Stimulated activated CD8-positive, alpha-beta memory T cell treated with anti-CD3 and anti-CD28 coated beads, Interleukin-2, amount 100 ng/mL, for 1 hour (primary cell): ENCODE data around the gene SFXN2.
"Not testable (repeated sequence)": the region's sequence is repeated elsewhere in the genome, so short reads cannot be mapped to it uniquely, and the experiment has no call there.

Source experiments
- DNase-seq, 2 donors: peaks; one replicate each; pipeline ENCODE4 v3.0.0-alpha.2; 2020; ENCODE audit warnings: low read depth in 2 of 2

Gene SFXN2

DNA sequence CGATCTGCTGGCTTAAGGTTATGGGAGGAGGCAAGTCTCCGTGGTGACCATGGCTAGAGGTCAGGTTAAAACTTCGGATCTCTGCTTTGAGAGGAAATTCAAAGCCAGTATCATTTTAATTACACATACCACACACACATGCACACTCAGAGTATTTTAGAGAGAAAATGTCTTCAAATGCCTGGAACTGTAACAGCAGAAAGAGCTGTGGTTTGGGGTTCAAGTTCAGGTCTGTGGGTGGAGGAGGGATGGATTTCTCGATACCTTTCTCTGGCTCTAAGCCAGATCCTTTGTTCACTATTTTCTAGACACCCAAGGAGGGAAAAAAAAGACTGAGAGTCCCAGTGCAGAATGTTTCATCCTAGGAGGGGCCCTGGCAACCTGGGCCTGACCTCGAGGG lies 32.7 kb upstream of the SFXN2 start:
- no peak for DNase-seq

DNA sequence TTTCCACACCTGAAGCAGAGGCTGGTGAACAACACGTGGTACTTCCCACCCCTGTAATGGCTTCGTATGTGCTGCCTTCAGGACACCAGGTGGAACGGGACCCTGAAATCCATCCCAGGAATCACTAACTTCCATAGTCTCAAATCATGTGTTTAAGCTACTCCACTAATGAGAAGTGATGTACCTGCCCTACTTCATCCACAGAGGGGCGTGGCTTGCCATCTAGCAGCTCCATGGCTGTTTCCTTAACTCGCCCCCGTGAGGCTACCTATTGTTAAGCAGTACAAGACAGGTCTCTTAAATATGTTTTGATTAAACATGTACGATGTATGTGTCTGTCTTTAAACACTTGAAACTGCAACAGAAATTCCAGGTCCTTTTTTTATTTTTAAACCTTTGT lies 32.0 kb upstream of the SFXN2 start:
- DNase-seq, result no peak

- DNase-seq, result no peak
These were observed 31.5 kb upstream of the SFXN2 start for GRCh38 chr10:102682981-102683380.

DNA sequence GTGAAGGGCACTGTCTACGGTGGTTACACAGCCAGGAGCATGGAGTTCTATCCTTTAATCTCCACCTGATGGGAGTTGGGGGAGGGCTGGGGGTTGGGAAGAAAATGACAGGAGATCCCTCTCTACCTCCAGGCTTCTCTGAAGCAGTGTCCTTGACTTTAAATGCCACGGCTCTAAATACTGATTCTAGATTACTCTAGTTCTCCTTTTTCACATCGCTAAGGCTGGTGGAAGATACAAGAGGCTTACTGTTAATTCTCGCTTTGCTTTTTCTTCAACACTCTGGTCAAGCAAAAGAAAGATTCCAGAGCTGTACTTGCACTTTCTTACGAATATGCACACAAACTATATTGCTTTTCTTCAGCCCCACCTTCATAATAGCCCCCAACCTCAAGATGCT lies 30.7 kb upstream of the SFXN2 start:
- DNase-seq, result no peak

DNA sequence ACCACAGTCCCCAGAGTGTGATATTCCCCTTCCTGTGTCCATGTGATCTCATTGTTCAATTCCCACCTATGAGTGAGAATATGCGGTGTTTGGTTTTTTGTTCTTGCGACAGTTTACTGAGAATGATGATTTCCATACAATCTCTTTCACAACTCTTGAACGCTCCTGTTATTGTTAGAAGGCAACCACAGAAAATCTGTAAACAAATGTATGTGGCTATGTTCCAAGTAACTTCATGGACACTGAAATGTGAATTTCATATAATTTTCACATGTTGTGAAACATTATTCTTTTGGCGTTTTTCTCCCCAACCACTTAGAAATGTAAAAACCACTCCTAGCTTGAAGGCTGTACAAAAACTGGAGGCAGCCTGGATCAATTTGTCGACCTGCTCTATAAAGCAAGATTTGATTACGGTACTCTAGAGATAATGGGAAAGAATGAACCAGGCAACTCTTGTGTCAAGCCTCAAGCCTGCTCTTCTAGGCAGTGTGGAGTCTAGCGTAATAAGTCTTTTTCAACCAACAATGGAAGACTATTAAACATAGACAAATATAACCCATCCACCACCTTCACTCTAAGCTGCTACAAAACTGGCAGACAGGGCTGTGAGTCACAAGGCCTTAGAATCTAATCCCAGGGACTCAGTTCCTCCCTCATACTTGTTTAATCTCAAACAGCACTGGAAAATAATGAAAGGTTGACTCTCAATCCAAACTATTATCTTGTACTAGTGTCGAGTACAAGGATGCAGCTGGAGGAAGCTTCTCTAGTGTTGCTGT lies 23.0 kb upstream of the SFXN2 start:
- no peak for DNase-seq

GRCh38 chr10:102695401-102695800 lies 19.0 kb upstream of the SFXN2 start:
- not testable (repeated sequence) for DNase-seq

- DNase-seq, result no peak
These were observed 17.7 kb upstream of the SFXN2 start for GRCh38 chr10:102696736-102697135.

GRCh38 chr10:102698894-102699293 lies 15.5 kb upstream of the SFXN2 start:
- no peak for DNase-seq

GRCh38 chr10:102701272-102701671 lies 13.2 kb upstream of the SFXN2 start:
- no peak for DNase-seq

- DNase-seq, result no peak
These were observed 12.6 kb upstream of the SFXN2 start for GRCh38 chr10:102701796-102702195.

- no peak for DNase-seq
These were observed 11.7 kb upstream of the SFXN2 start for GRCh38 chr10:102702742-102703141.

DNA sequence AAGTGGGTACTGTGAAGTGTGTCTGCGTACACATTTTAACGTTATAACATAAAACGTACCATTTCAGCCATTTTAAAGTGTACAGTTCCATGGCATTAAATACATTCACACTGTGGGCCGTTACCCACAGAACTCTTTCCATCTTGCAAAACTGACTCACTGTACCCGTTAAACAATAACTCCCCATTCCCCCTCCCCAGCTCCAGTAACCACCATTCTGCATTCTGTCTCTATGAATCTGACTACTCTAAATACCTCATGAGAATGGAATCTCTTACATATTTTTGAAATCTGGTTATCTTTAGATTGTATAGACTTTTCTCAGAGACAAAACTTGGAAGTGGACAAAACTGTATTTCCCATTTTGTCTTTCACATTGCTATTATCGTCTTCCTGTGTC lies 9.5 kb upstream of the SFXN2 start:
- no peak for DNase-seq

GRCh38 chr10:102705531-102705930 lies 8.9 kb upstream of the SFXN2 start:
- DNase-seq, result no peak

- DNase-seq, result no peak
These were observed 3.8 kb upstream of the SFXN2 start for GRCh38 chr10:102710609-102711008.

DNA sequence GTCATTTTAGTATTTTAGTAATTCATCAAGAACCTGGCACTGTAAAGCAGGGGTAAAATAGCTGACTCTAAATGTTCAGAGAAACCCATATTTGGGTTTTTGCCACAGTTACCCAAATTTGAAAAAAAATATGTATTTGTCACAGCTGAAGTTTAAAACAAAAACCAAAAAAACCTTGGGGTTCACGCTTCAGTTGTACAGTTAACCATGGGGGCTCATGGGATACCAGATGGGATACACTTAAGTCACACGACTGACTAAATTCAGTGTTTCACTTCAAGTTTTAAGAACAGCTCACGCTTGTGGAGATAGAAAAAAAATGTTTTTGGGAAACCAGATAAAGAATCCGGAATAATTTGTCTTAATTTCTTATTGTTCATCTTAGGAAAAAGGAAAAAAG lies 2.3 kb upstream of the SFXN2 start:
- DNase-seq, result no peak

DNA sequence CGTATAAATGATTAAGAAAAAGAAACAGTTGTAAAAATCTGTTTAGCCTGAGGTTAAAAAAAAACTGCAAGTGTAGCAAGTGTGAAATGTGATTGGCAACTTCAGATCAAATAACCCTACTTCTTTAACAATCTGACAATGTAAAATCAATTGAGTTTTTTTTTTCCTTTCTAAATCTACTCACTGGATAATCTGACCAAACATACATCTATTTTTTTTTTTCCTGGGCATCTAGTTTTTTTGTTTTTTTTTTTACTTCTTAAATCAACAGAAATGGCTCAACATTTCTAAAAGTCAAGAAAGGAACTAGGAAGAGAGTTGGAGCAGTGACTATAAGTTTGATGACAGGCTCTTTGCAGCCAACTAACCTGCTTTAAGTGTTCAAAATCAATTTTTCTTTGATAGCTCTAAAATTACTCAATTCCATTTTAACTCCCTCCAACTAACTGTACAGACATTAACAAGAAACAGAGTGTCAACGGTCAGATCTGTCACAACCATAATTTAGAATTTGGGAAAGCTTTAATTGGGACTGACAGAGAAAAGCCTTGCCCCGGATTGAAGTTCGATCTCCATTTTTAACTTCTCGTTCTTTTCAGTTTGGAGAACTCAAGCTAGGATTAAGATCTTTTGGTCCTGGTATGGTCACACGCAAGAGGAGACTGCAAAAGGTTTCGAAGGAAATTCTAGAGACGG lies 1.4 kb upstream of the SFXN2 start:
- DNase-seq, result no peak

DNA sequence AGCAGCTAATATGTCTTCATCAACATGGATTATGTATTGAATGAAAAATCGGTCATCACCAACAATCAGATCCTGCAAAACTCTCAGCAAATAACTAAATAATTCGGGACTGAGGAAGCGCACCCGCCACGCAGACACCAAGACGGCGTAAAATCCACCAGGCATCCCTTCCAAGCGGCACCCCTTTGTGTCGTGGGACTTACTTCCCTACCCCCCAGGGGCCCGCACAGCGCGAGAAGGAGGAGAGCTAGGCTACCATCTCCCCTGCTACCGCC lies 960 bp upstream of the SFXN2 start:
- DNase-seq, result peak in 1 of 2 donors; percentile 47

DNA sequence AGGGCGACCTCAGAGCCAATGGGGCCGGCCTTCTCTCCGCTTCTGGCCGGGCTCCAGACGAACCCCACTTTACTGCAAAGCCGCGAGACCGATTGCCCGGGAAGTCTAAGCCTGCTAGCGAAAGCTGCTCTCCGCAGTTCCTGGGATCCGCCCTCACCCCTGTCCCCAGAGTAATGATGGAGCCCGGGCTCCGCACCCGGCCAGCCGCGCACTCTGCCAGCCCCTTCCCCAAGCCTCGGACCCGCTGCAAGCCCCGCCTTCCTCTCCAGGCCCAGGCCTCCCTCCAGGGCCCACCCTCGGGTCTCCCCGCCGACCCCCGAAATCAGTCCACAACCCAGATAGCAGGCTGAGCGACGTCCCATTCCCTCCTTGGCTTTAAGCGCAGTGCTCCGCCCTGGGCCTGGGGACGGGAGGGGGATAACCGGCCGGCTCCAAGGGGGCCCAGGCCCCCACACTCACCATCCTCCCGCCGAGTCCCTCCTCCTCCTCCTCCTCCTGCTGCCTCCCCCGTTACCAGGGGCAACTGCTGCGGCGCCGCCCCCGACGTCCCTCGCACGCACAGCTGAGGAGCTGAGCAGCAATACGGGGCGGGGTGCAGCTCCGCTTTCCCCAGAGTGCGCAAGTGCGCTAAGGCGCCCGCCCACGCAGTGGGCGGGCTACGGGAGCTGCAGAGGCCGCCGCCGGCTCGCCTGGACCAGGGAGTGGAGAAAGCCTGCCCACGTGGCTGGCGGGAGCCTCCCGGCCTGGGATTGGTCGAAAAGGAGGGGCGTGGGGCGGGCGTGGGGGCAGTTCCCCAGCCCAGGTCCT lies 419 bp upstream of the SFXN2 start, which contains the start of gene ARL3:
ARL3 (minus strand) TSS at position 584 of the 807 bp plus-strand sequence; CDS start at position 462, 122 bp downstream.
- DNase-seq, result peak; percentile 90 to 92

GRCh38 chr10:102715880-102716279 lies 1.4 kb downstream of the SFXN2 start:
- no peak for DNase-seq

DNA sequence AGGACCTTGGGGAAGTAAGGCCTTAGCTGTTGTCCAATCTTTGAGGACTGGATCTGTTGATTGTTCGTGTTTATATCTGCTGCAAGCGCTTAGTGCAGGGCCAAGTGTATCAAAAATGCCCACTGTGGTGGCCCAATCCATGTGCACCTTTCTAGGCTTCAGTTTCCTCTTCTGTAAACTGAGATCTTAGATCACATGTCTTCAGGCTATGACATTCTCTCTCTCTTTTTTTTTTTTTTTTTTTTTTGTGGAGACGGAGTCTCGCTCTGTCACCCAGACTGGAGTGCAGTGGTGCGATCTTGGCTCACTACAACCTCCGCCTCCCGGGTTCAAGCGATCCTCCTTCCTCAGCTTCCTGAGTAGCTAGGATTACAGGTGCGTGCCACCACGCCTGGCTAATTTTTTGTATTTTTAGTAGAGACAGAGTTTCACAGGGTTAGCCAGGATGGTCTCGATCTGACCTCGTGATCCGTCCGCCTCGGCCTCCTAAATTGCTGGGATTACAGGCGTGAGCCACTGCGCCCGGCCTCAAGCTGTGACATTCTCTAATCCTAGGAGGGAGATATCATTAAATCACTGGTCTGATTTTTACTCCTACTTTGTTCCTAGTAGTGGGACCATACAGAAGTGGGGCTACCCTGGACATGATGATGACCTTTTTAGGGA lies 2.6 kb downstream of the SFXN2 start:
- not testable (repeated sequence) for DNase-seq

DNA sequence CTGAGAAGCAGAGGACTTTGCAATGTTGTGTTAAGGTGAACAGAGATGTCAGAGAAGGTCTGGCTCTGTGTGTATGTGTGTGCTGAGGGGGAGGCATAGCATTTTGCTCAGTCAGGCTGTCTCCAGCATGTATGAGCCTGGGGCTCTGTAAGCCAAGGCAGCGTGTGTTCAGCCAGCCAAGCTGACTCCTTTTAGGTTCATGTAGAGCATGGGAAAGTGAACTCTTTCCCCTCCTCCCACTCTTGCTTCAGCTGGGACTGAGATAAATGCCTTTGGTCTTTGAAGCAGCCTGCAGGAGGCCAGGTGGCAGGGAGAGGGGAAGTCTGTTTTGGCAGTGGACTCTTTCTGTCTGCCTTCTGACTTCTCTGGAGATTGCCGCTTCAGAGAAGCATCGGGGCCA lies 3.8 kb downstream of the SFXN2 start:
- DNase-seq, result no peak

- no peak for DNase-seq
These were observed 5.9 kb downstream of the SFXN2 start for GRCh38 chr10:102720337-102720736.
